ENCODE data around the gene NID1.

Gene NID1

DNA sequence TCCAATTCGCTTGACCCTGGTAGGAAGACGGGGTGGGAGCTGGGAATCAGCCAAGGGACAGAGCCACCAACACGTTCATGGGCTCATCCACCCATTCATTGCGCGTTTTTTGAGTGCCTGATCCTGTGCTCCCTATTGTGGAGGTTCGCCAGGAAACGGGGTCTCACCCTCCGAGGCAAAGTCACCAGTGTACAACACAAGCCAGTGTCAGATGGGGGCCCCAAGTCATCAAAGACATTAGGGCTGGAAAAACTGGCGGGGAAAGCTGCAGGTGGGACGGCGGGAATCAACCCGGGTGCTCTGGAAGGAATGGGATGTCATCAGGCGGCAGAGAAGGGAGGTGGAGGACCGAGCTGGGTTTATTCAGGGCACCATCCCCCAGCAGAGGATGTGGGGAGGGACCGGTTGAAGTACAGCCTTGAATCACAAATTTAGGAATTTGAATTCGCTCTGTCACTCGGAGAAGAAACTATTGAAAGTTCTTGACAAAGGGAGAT lies 667 bp upstream of the NID1 start:
- no peak for DNase-seq (ENCODE audit: low read depth)

DNA sequence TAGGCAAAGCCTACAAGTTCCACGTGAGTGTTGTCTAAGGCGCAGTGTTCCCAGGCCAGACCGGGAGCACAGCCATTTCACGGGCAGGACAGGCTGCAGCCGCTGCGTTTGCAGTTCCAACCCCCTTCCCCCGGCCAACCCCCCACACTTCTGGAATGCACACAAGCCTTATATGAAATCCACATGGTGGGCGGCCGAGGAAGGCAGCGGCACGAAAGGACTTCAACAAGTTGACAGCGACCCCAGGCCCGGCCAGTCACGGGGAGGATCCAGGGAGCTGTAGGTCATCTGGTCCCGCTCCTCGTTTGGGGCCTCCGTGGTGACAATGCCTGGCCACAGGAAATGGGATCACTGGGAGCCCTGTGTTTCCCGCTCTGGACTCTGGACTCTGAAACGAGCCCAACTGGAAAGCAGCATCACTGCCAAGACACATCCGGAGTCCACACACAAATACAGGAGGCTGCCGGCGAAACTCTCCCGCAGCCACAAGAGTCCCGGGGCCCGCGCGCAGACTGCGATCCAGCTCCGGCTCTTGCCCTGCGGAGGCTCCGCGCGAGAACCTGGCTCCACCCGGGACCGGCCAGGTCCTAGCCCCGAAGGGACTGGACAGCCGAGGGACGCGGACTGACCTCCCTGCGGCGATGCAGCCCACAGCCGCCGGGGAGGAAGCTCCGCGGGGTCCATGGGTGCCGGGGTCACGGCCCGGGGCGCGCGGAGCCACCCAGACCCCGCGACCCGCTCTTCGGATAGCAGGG lies 794 bp downstream of the NID1 start:
- DNase-seq (ENCODE audit: low read depth) = peak; percentile 69

DNA sequence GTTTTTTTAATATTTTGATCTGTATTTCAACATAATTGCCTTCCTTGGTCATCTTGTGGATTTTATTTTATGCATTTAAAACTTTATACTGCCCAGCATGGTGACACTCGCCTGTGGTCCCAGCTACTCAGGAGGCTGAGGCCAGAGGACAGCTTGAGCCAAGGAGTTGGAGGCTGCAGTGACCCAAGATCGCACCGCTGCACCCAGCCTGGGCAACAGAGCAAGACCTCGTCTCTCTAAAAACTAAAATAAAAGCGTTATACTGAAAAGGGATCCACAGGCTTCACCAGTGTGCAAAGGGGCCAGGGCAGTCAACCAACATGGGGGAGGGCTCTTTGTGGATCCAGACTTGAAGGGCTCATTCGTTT lies 1.4 kb downstream of the NID1 start:
- no peak for DNase-seq (ENCODE audit: low read depth)

- no peak for DNase-seq (ENCODE audit: low read depth)
These were observed 4.6 kb downstream of the NID1 start for GRCh38 chr1:236060286-236060685.

GRCh38 chr1:236059011-236059410 lies 5.9 kb downstream of the NID1 start:
- no peak for DNase-seq (ENCODE audit: low read depth)

GRCh38 chr1:236058141-236058934 lies 6.6 kb downstream of the NID1 start:
- DNase-seq (ENCODE audit: low read depth) = peak; percentile 72

DNA sequence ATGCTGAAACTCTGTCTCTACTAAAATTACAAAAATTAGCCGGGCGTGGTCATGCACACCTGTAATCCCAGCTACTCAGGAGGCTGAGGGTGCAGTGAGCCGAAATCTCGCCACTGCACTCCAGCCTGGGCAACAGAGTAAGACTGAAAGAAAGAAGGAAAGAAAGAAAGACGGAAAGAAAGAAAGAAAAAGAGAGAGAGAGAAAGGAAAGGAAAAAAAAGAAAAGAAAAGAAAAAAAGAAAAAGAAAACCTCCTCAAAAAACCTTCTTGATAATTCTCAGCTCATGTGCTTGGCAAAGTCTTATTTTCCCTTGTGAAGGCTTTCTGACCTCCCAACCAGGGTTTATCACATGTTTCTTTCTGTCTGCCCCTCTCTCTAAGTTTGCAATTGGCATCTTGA lies 7.3 kb downstream of the NID1 start:
- DNase-seq (ENCODE audit: low read depth) = no peak

DNA sequence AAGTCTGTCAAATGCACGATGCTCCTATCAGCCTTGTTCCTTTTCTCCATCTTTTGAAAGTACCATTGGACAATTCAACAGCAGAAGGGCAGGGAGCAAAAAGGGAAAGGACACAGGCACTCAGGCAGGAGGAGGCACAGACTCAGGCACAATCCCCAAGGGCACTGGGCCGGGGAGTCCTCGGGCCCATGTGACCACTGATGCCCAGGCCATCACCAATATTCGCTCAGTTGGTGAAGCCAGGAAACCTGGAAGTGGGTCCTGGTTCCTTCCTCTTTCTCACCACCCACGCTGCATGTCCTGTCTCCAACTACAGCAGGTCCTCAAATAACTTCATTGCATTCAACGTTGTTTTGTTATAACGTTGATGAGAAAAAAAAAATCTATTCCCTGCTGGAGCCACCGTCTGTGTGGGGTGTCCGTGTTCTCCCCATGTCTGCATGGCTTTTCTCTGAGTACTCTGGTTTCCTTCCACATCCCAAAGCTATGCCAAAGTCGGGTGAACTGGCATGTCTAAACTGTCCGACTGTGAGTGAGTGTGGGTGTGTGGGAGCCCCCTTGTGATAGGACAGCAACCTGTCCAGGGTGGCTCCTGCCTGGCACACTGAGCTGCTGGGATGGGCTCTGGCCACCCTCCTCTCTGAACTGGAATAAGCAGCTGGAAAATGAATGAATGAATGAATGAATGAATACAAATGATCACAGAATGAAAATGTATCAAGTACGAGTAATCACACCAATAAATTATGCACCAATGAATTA lies 12.5 kb downstream of the NID1 start:
- no peak for DNase-seq (ENCODE audit: low read depth)

DNA sequence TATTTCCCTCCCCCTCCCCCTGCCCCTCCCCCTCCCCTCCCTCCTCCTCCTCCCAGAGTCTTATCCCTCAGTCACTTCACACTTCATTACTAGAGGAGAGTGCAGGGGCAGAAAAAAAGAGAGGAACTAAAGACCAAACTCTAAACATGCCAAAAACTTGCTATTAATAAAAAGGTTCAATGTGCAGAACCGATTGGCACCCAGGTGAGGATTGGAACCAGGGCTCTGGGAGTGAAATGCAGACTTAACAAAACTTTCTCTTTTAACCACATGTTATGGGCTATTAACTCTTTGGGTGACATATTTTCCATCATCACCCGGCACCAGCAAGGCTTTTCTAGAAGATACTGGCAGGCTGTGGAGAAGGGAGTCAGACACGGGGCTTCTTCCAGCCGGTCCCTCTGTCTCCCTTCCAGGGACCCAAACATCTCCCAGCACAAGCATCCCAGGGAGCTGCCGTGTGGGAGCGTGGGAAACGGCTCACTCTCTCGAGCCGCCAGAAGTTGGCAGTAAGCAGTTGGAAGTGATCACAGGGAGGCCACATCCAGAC lies 13.6 kb downstream of the NID1 start:
- no peak for DNase-seq (ENCODE audit: low read depth)

GRCh38 chr1:236045771-236046170 lies 19.1 kb downstream of the NID1 start:
- DNase-seq (ENCODE audit: low read depth) = no peak

DNA sequence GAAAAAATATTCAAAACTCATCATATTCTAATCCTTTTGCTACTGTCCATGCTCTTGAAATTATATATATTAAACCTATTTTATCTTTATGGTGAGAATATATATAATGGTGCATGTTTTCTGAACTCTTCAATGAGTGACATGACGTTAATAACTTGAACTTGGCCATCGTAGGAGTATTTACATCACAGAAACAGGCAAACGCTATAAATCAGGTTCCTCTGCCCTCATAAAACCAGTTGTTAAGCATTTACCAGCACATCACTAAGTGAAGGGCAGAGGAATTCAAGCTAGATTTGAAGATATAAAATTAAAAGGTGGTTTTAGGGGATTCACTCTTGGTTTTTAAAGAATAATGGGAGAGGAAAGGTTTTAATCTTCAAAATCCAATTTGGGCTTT lies 20.5 kb downstream of the NID1 start:
- DNase-seq (ENCODE audit: low read depth) = no peak

DNA sequence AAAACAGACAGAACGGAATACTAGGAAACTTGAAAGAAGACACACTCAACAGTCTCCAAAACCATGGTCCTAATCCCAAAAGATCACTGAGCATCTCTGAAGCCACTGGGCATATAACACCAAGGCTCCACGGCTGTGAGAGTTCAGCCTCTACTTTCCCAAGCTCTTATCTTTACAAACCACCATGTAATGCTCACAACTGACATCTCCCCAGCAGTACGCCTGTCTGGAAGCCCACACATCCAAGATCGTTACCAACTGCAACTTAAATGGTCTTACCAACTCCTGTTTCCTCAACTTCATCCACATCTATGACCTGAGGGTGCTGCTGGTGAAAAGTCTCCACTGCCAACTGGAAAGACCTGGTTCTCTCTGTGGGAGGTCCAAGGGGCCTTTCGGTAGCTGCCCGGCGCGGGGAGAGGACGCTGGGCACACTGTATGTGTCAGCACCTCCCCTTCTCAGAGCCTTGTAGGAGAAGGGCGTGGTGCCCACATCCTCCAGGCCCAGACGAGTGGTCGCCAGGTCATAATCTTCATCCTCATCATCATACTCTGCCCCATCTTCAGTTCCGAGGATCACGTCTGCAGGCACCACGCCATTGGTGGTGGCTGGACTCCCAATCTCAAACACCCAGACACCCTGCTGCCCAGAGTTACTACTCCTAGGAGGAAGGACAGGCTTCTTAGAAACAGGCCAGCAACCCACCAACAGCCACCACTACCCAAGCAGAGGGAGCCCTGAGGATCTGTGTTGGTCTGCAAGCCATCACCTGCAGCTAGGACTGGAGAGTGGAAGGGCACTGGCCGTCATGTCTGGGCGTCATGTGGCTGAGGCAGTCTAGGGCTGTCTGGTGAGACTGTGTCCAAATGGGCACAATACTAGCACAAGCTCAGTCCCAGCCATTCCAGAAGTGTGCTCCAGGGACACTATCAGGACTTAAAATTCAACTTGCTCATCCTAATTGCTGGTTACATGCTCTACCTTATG lies 23.0 kb downstream of the NID1 start:
- no peak for DNase-seq (ENCODE audit: low read depth)

GRCh38 chr1:236039740-236040685 lies 24.9 kb downstream of the NID1 start:
- DNase-seq (ENCODE audit: low read depth) = peak; percentile 83

DNA sequence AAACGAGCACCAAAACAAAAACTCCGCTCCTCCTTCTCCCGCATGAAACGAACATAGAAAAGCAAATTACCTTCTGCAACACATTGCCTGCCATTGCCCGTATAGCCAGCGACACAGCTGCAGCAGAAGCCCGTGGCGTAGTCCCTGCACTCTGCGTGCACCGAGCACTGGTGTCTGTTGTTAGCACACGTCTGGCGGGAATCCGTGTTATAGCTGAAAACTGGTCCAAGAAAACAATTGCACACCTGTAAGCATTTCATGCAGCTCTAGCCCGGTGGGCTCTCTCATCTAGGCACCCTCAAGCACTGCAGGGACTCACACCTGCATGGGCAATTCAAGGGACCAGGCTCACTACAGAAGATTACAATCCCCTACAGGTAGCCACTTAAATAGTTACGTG lies 26.9 kb downstream of the NID1 start:
- no peak for DNase-seq (ENCODE audit: low read depth)

DNA sequence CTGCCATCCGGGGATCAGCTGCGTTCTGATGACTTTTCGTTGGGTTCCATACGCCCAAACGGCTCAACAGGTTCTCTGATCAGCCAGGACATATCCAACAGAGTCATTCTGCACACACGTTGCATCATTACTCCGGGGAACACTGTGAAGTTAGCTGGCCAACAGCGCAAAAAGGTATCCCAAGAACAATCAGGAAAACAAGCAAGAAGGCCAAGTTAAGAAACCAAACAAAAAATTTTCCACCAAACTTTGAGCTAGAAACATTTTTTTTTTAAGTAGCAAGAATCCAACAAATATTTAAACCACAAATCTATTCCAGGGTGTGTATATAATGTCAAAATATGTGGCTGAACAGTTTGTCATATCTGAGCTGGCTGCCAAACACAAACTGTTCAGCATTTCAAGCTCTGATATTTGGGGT lies 29.2 kb downstream of the NID1 start:
- peak; percentile 79 for DNase-seq (ENCODE audit: low read depth)

DNA sequence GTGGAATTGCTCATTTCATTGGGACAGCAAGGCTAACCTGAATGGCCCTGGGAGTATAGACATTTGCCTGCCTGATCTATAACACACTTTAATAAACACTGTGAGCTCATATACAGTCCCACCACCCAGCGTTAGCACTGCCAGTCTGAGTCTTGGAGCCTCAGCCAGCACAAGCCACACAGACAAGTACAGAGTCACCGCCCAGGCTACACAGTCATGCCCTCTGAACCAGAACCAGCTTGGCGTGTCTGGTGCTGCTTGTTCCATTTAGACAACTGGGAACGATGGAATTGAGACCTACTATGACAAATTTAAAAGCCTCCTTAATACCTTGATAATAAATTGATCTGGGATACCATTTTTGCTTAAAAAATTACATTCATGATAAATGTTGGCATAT lies 31.6 kb downstream of the NID1 start:
- DNase-seq (ENCODE audit: low read depth) = no peak

GRCh38 chr1:236030534-236030933 lies 34.4 kb downstream of the NID1 start:
- no peak for DNase-seq (ENCODE audit: low read depth)

- no peak for DNase-seq (ENCODE audit: low read depth)
These were observed 35.4 kb downstream of the NID1 start for GRCh38 chr1:236029428-236029940.

GRCh38 chr1:236027104-236027503 lies 37.8 kb downstream of the NID1 start:
- DNase-seq (ENCODE audit: low read depth) = no peak

- no peak for DNase-seq (ENCODE audit: low read depth)
These were observed 39.1 kb downstream of the NID1 start for GRCh38 chr1:236025836-236026235.
